GM21529 (cell line): ENCODE measurements around the gene IKBIP.
"Not testable (repeated sequence)": the region's sequence is repeated elsewhere in the genome, so short reads cannot be mapped to it uniquely, and the experiment has no call there.

Experiments
- ATAC-seq: cut with Tn5 transposase; IDR thresholded peaks from one replicate; pipeline ENCODE4 v1.9.1; 2021; ENCODE audit not compliant: unreplicated experiment

The IKBIP gene

DNA sequence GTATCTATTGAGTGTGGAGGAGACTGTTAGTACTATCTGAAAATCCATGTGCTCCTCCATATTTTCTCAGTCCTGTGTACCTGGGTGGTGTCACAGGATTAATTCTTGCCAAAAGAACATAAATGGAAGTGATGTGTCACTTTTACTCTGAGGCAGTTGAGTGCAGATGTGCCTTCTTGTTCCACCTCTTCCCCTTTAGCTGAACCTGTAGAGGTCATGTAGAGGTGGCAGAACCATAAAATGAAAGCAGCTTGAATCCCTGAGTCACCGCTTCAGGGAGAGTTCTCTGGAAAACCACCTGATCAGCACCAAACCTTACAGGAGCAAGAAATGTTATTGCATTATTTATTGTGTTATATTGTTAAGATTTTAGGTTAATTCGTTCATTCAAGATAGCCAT is 65.8 kb downstream of the IKBIP start:
- no peak for ATAC-seq

DNA sequence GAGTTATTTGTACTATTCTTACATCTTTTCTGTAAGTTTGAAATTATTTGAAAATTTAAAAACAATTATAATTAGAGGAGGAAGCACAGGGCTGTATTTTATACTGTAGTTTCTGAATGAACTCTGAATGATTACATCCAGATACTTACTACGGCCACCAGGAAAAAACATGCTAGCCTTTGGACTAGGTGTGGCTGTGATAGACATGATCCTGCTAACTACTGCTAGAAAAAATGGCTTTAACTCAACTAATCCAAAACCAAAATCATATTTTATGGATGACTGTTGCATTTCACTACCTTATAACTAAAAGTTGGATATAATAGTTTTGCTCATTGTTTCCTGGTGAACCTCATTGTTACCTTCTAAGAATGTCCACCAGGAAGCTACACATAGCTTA is 66.2 kb downstream of the IKBIP start:
- ATAC-seq: no peak

DNA sequence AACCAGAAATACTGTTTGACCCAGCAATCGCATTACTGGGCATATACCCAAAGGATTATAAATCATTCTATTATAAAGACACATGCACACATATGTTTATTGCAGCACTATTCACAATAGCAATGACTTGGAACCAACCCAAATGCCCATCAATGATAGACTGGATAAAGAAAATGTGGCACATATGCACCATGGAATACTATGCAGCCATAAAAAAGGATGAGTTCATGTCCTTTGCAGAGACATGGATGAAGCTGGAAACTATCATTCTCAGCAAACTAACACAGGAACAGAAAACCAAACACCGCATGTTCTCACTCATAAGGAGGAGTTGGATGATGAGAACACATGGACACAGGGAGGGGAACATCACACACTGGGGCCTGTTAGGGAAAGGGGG is 67.8 kb downstream of the IKBIP start:
- not testable (repeated sequence) for ATAC-seq

DNA sequence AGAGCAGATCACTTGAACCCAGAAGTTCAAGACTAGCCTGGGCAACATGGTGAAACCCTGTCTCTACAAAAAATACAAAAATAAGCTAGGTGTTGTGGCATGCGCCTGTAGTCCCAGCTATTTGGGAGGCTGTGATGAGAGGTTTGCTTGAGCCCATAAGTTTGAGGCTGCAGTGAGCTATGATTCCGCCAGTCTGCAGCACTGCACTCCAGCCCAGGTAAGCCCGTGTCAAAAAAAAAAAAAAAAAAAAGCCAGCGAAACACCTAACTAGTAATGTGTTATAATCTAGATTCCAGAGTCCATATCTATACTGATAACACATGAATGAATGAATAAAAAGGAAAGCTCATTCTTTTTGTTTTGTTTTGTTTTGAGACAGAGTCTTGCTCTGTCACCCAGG is 69.6 kb downstream of the IKBIP start:
- ATAC-seq: no peak
